ENCODE measurements around the gene PHF21A.
"Not testable (repeated sequence)": the region's sequence is repeated elsewhere in the genome, so short reads cannot be mapped to it uniquely, and the experiment has no call there.

The PHF21A gene

GRCh38 chr11:46119352-46120216 is 1.7 kb downstream of the PHF21A start:
- DNase-seq, result peak in 1 of 2 experiments; percentile 57

- DNase-seq, result no peak
These were observed 2.4 kb downstream of the PHF21A start for GRCh38 chr11:46118702-46119351.

- DNase-seq, result peak in 1 of 2 experiments; percentile 14
These were observed 3.4 kb downstream of the PHF21A start for GRCh38 chr11:46117842-46118241.

- DNase-seq, result not testable (repeated sequence)
These were observed 4.6 kb downstream of the PHF21A start for GRCh38 chr11:46116712-46117037.

- DNase-seq, result no peak
These were observed 5.1 kb downstream of the PHF21A start for GRCh38 chr11:46116007-46116711.

- DNase-seq, result no peak
These were observed 6.3 kb downstream of the PHF21A start for GRCh38 chr11:46114961-46115360.

- DNase-seq, result no peak
These were observed 6.9 kb downstream of the PHF21A start for GRCh38 chr11:46114378-46114777.

- DNase-seq, result peak; percentile 19 to 76
These were observed 8.2 kb downstream of the PHF21A start for GRCh38 chr11:46112961-46113607.

GRCh38 chr11:46108751-46109150 is 12.5 kb downstream of the PHF21A start:
- DNase-seq, result no peak

GRCh38 chr11:46107780-46108179 is 13.5 kb downstream of the PHF21A start:
- no peak for DNase-seq

- no peak for DNase-seq
These were observed 13.9 kb downstream of the PHF21A start for GRCh38 chr11:46107408-46107718.

- DNase-seq, result no peak
These were observed 14.5 kb downstream of the PHF21A start for GRCh38 chr11:46106530-46107407.

- DNase-seq, result no peak
These were observed 15.3 kb downstream of the PHF21A start for GRCh38 chr11:46105926-46106325.

GRCh38 chr11:46105134-46105628 is 16.1 kb downstream of the PHF21A start:
- DNase-seq, result no peak

GRCh38 chr11:46102843-46103242 is 18.4 kb downstream of the PHF21A start:
- no peak for DNase-seq

- no peak for DNase-seq
These were observed 20.6 kb downstream of the PHF21A start for GRCh38 chr11:46100670-46101069.

- DNase-seq, result no peak
These were observed 21.3 kb downstream of the PHF21A start for GRCh38 chr11:46099963-46100316.

GRCh38 chr11:46090375-46090774 is 30.9 kb downstream of the PHF21A start:
- DNase-seq, result no peak

- no peak for DNase-seq
These were observed 41.6 kb downstream of the PHF21A start for GRCh38 chr11:46079662-46080061.

GRCh38 chr11:46075928-46076327 is 45.3 kb downstream of the PHF21A start:
- DNase-seq, result no peak

- no peak for DNase-seq
These were observed 46.1 kb downstream of the PHF21A start for GRCh38 chr11:46075168-46075567.

GRCh38 chr11:46073632-46074031 is 47.6 kb downstream of the PHF21A start:
- DNase-seq, result no peak
